Fibroblast of lung (primary cell): ENCODE measurements around the gene PHOX2B. TPM values are rescaled to one million over a fixed set of nuclear protein-coding genes. Genes with fewer than 3 reads are reported as not detected.

Experiments
- DNase-seq, 2 donors: peaks; one replicate each; pipeline versions ENCODE4 v3.0.0 to v3.0.0-alpha.2; 2010; ENCODE audit warnings: low read depth in 2 of 2
- H2AFZ ChIP-seq: 2 replicates; pipeline ENCODE4 v1.5.1; 2012; ENCODE audit warnings: low read length, control low read depth, inconsistent platforms
- H3K27ac ChIP-seq: 2 replicates; pipeline ENCODE4 v1.5.1; 2011; ENCODE audit warnings: low read length, control low read depth; ENCODE audit not compliant: insufficient read depth
- H3K27me3 ChIP-seq: 2 replicates; pipeline ENCODE4 v1.5.1; 2011; ENCODE audit warnings: mild to moderate bottlenecking, low read length; ENCODE audit not compliant: control insufficient read depth, insufficient read depth
- H3K36me3 ChIP-seq: 2 replicates; pipeline ENCODE4 v1.5.1; 2011; ENCODE audit warnings: low read length; ENCODE audit not compliant: control insufficient read depth, insufficient read depth
- H3K4me1 ChIP-seq: 2 replicates; pipeline ENCODE4 v1.5.1; 2011; ENCODE audit warnings: low read length; ENCODE audit not compliant: control insufficient read depth, insufficient read depth; ENCODE audit errors: extremely low read depth
- H3K4me2 ChIP-seq: 2 replicates; pipeline ENCODE4 v1.5.1; 2011; ENCODE audit warnings: low read length, control low read depth; ENCODE audit not compliant: insufficient read depth; ENCODE audit errors: extremely low read depth
- H3K4me3 ChIP-seq, 4 experiments: fragments of 200-600 bp in 1 of 4; sonication (generic) in 1 of 4; replicated peaks in 1 of 4; 2 replicates each; pipeline ENCODE4 v1.5.1; 2011 to 2016; ENCODE audit warnings: low read length in 4 of 4, low read depth in 3 of 4, mild to moderate bottlenecking in 3 of 4, control low read depth in 2 of 4, inconsistent platforms in 1 of 4, mixed read lengths in 1 of 4; ENCODE audit not compliant: insufficient read depth in 1 of 4; ENCODE audit errors: control extremely low read depth in 1 of 4
- H3K79me2 ChIP-seq: 2 replicates; pipeline ENCODE4 v1.5.1; 2012; ENCODE audit warnings: mild to moderate bottlenecking, low read length, inconsistent platforms; ENCODE audit not compliant: control insufficient read depth, insufficient read depth
- H3K9ac ChIP-seq: 2 replicates; pipeline ENCODE4 v1.5.1; 2011; ENCODE audit warnings: mild to moderate bottlenecking, low read length, control low read depth; ENCODE audit not compliant: insufficient read depth
- H3K9me3 ChIP-seq: 2 replicates; pipeline ENCODE4 v1.5.1; 2012; ENCODE audit warnings: low read depth, low read length; ENCODE audit not compliant: control insufficient read depth, insufficient read depth
- H4K20me1 ChIP-seq: 2 replicates; pipeline ENCODE4 v1.5.1; 2011; ENCODE audit warnings: low read length; ENCODE audit not compliant: control insufficient read depth, insufficient read depth; ENCODE audit errors: extremely low read depth
- EZH2 ChIP-seq: IDR thresholded peaks from 2 replicates; pipeline ENCODE4 v1.5.1; 2012; ENCODE audit warnings: low read length, control low read depth, mild to moderate bottlenecking; ENCODE audit errors: missing control alignments
- polyA plus RNA-seq, 2 donors: library from polyadenylated mRNA; depleted of rRNA in 1 of 2; stranded (reverse) in 1 of 2; unstranded in 1 of 2; fragments of >200 nt; gene quantifications; 2 replicates each; pipeline ENCODE4 v1.2.1, GENCODE V29; 2011 to 2012; ENCODE audit warnings: missing spikeins in 1 of 2
- total RNA-seq: library from RNA; depleted of rRNA; stranded (reverse); fragments of >200 nt; gene quantifications from 2 replicates; pipeline ENCODE4 v1.2.1, GENCODE V29; 2014
- TF ChIP-seq, protein P1 (sequence below), 2 donors: IDR thresholded peaks in 1 of 2; conservative IDR thresholded peaks in 1 of 2; 1 replicate in 1 of 2; 2 replicates in 1 of 2; pipeline ENCODE4 v1.5.1; 2011 to 2012; ENCODE audit warnings: low read length in 2 of 2, control low read depth in 1 of 2, inconsistent platforms in 1 of 2, low read depth in 1 of 2, mild to moderate bottlenecking in 1 of 2

The PHOX2B gene
- total and polyA plus RNA-seq, 2 donors (not counting 1 experiment from before 2014, with no cell fraction given) = not detected

DNA sequence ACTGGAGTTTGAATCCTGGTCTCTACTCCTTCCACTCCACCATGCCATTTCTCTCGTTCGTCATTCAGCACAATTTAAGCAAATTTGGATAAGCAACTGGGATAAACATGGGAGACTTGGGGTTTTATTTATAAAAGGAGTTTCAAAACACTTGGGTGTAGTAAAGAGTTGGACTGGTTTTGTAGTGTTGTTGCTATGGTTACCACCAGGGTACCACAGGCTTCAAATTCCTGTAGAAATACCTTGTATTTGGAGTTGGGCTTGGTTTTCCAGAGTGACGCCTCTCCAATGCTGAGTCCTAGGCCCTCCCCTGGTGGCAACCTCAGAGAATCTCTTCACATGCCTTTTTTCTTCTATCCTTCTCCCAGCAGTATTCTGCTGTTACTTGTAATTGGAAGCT lies 27.9 kb upstream of the PHOX2B start:
- Histone ChIP-seq H3K79me2 (no peaks in the 10 kb centered on the region), H4K20me1 (no peaks in the 10 kb centered on the region), H3K4me2 (no peak overlapping the region), H3K27ac (no peak overlapping the region), H3K9ac (no peak overlapping the region), H3K9me3 (no peaks in the 10 kb centered on the region), H3K4me1 (no peaks in the 10 kb centered on the region), H3K4me3 (no peak overlapping the region), H3K27me3 (no peaks in the 10 kb centered on the region), H2AFZ (no peak overlapping the region), H3K36me3 (no peaks in the 10 kb centered on the region)
- DNase-seq = no peak
- no peak for TF ChIP-seq EZH2
- TF ChIP-seq, protein P1, sequence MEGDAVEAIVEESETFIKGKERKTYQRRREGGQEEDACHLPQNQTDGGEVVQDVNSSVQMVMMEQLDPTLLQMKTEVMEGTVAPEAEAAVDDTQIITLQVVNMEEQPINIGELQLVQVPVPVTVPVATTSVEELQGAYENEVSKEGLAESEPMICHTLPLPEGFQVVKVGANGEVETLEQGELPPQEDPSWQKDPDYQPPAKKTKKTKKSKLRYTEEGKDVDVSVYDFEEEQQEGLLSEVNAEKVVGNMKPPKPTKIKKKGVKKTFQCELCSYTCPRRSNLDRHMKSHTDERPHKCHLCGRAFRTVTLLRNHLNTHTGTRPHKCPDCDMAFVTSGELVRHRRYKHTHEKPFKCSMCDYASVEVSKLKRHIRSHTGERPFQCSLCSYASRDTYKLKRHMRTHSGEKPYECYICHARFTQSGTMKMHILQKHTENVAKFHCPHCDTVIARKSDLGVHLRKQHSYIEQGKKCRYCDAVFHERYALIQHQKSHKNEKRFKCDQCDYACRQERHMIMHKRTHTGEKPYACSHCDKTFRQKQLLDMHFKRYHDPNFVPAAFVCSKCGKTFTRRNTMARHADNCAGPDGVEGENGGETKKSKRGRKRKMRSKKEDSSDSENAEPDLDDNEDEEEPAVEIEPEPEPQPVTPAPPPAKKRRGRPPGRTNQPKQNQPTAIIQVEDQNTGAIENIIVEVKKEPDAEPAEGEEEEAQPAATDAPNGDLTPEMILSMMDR (conservative IDR thresholded peaks at IDR 0.05 in 1 of 2, IDR thresholded peaks at IDR 0.05 in 1 of 2; ENCODE audit: low read depth in 1 of 2, low read length in 2 of 2) = no peak

DNA sequence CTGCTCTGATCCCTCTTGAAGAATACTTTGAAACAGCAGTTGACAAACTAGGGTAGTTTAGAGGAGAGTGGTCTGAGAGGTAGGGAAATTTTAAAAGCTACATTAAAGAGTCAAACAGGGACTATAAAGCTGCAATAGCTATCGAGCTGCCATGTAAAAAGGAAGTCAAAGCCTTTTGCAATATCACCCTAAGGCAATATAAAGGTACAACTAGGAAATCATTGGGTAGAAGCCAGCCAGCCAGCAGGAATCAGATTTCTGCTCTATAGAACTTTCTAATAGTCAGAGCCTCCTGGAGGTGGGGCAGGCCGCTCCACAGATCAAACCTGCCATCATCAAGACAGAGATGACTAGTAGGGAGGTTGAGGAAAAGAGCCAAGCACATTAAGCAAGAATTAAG lies 15.2 kb upstream of the PHOX2B start:
- Histone ChIP-seq H3K27me3 (no peaks in the 10 kb centered on the region), H4K20me1 (no peaks in the 10 kb centered on the region), H3K79me2 (no peaks in the 10 kb centered on the region), H3K4me2 (no peak overlapping the region), H3K36me3 (no peaks in the 10 kb centered on the region), H3K4me3 (no peak overlapping the region), H3K9me3 (no peaks in the 10 kb centered on the region), H3K4me1 (no peaks in the 10 kb centered on the region), H2AFZ (no peak overlapping the region), H3K27ac (no peak overlapping the region), H3K9ac (no peak overlapping the region)
- TF ChIP-seq EZH2 = no peak
- TF ChIP-seq, protein P1 (conservative IDR thresholded peaks at IDR 0.05 in 1 of 2, IDR thresholded peaks at IDR 0.05 in 1 of 2; ENCODE audit: low read depth in 1 of 2, low read length in 2 of 2) = no peak
- no peak for DNase-seq

DNA sequence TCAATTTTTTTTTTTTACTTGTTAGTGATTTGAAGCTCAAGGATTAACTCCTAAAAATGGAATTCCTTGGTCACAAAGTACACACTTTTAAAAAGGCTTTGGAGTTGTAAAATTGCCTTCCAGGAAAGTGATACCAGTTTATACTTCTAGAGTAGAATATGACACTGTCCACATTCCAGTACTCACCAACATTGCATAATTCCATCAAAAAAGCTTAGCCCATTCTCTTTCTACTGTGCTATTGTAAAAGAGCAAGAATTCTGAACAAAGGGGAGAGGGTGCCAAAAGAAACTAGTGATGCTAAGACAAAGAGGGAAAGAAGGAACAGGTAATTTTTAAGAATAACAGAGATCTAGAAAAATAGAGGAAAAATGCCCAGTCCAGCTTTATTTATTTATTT lies 10.4 kb upstream of the PHOX2B start:
- no peaks in the 10 kb centered on the region for H3K9me3 ChIP-seq
- no peaks in the 10 kb centered on the region for H3K27me3 ChIP-seq
- H3K4me3 ChIP-seq = no peak overlapping the region
- no peak for TF ChIP-seq EZH2
- TF ChIP-seq, protein P1 (conservative IDR thresholded peaks at IDR 0.05 in 1 of 2, IDR thresholded peaks at IDR 0.05 in 1 of 2; ENCODE audit: low read depth in 1 of 2, low read length in 2 of 2) = no peak
- H2AFZ ChIP-seq = no peak overlapping the region
- no peaks in the 10 kb centered on the region for H3K79me2 ChIP-seq
- H3K27ac ChIP-seq = no peak overlapping the region
- H3K4me2 ChIP-seq = no peak overlapping the region
- no peaks in the 10 kb centered on the region for H4K20me1 ChIP-seq
- no peaks in the 10 kb centered on the region for H3K36me3 ChIP-seq
- no peaks in the 10 kb centered on the region for H3K4me1 ChIP-seq
- DNase-seq = no peak
- H3K9ac ChIP-seq = no peak overlapping the region
